K562 (cell line): Measurements from ENCODE around the gene TMEM239. TPM values are rescaled to one million over a fixed set of nuclear protein-coding genes. Genes with fewer than 3 reads are reported as not detected.
A peak's percentile ranks its signal among the peaks of the same experiment; 100 is the strongest.

ENCODE experiments used
- ATAC-seq: fragments of 200-7000 bp; cut with Tn5 transposase; 3 replicates; pipeline ENCODE4 v1.9.1; 2020; ENCODE audit warnings: moderate library complexity
- BruUV-seq: library from RNA; stranded (reverse); fragments of 400-500 nt; replicated peaks from 2 replicates; lab custom pipeline; 2021; lab: Mats Ljungman, UMichigan
- CTCF ChIA-PET: fragments of 300-600 bp; formaldehyde crosslinking; extraction: SDS; loops from one replicate; lab custom pipeline; 2021; ENCODE audit warnings: low intra/inter-chr PET ratio; lab: Yijun Ruan, JAX
- POLR2A ChIA-PET: fragments of 300-600, 350-650 bp; sonication (Branson Sonifier 250); formaldehyde crosslinking; extraction: SDS; loops from one replicate; lab custom pipeline; 2021; ENCODE audit warnings: antibody characterized with exemption, inconsistent platforms; lab: Yijun Ruan, JAX
- DNase-seq, 4 experiments: peaks; one replicate each; pipeline versions ENCODE4 v3.0.0 to v3.0.0-alpha.2; 2011 to 2018; ENCODE audit warnings: low spot score in 3 of 4, mixed read lengths in 3 of 4; ENCODE audit errors: extremely low read depth in 1 of 4
- FAIRE-seq: peaks from 2 replicates; lab custom pipeline; 2011; peaks lifted over from hg19 to GRCh38; lab: Jason Lieb, UNC
- H2AFZ ChIP-seq: 2 replicates; pipeline ENCODE4 v1.6.0; 2011; ENCODE audit warnings: low read depth, low read length, control low read depth, inconsistent platforms
- H3K27ac ChIP-seq: fragments of 200-600 bp; 3 replicates; pipeline ENCODE4 v1.8.0; 2011; ENCODE audit warnings: low read depth, mild to moderate bottlenecking, control low read depth, inconsistent platforms, low read length, moderate library complexity, mixed read lengths; ENCODE audit errors: extremely low read depth
- H3K27me3 ChIP-seq, 2 experiments: fragments of 300-600 bp in 1 of 2; 2 replicates in 1 of 2; 3 replicates in 1 of 2; pipeline versions ENCODE4 v1.6.0 to v1.8.0; 2011; ENCODE audit warnings: inconsistent platforms in 2 of 2, low read length in 2 of 2, mild to moderate bottlenecking in 1 of 2, mixed read lengths in 1 of 2, moderate library complexity in 1 of 2; ENCODE audit not compliant: control insufficient read depth in 2 of 2, insufficient read depth in 2 of 2
- H3K36me3 ChIP-seq: fragments of 300-600 bp; 3 replicates; pipeline ENCODE4 v1.8.0; 2011; ENCODE audit warnings: mild to moderate bottlenecking, low read length, inconsistent platforms; ENCODE audit not compliant: control insufficient read depth, insufficient read depth
- H3K4me1 ChIP-seq, 2 experiments: fragments of 200-600 bp in 1 of 2; replicated peaks in 1 of 2; 2 replicates in 1 of 2; 3 replicates in 1 of 2; pipeline versions ENCODE4 v1.5.1 to v1.8.0; 2011; ENCODE audit warnings: inconsistent platforms in 2 of 2, low read length in 2 of 2, mild to moderate bottlenecking in 1 of 2, mixed read lengths in 1 of 2, moderate library complexity in 1 of 2; ENCODE audit not compliant: control insufficient read depth in 2 of 2, insufficient read depth in 2 of 2
- H3K4me2 ChIP-seq: 2 replicates; pipeline ENCODE4 v1.6.1; 2011; ENCODE audit warnings: low read length, control low read depth, inconsistent platforms, mixed read lengths; ENCODE audit not compliant: insufficient read depth
- H3K4me3 ChIP-seq: fragments of 200-600 bp; sonication (generic), shearing (Covaris generic); 2 replicates; pipeline ENCODE4 v1.5.1; 2016; ENCODE audit warnings: control low read depth, inconsistent platforms
- H3K79me2 ChIP-seq: fragments of 200-600 bp; 3 replicates; pipeline ENCODE4 v1.8.0; 2011; ENCODE audit warnings: low read length, inconsistent platforms; ENCODE audit not compliant: control insufficient read depth, insufficient read depth
- H3K9ac ChIP-seq, 2 experiments: 2 replicates each; pipeline versions ENCODE4 v1.6.0 to v1.6.1; 2011; ENCODE audit warnings: low read depth in 2 of 2, low read length in 2 of 2, control low read depth in 1 of 2, inconsistent platforms in 1 of 2, mild to moderate bottlenecking in 1 of 2, mixed read lengths in 1 of 2; ENCODE audit not compliant: insufficient read depth in 1 of 2
- H3K9me1 ChIP-seq: one replicate; pipeline ENCODE4 v1.6.0; 2011; ENCODE audit warnings: inconsistent platforms, mild to moderate bottlenecking, low read length, moderate library complexity; ENCODE audit not compliant: control insufficient read depth, insufficient read depth
- H3K9me3 ChIP-seq: replicated peaks from 2 replicates; pipeline ENCODE4 v1.5.1; 2011; ENCODE audit warnings: low read depth, low read length, inconsistent platforms; ENCODE audit not compliant: control insufficient read depth, insufficient read depth
- H4K20me1 ChIP-seq: replicated peaks from 2 replicates; pipeline ENCODE4 v1.6.1; 2011; ENCODE audit warnings: low read length, inconsistent platforms, mixed read lengths; ENCODE audit not compliant: control insufficient read depth, insufficient read depth
- POLR3G ChIP-seq: IDR thresholded peaks from 2 replicates; pipeline ENCODE4 v1.6.1; 2011; ENCODE audit not compliant: insufficient read length, insufficient replicate concordance; ENCODE audit errors: extremely low read depth
- TEAD4 ChIP-seq, 2 experiments: sonication (generic) in 1 of 2; formaldehyde crosslinking in 1 of 2; IDR thresholded peaks; 2 replicates each; pipeline versions ENCODE4 v1.6.1 to v1.8.0; 2012 to 2022; ENCODE audit warnings: borderline replicate concordance in 1 of 2, inconsistent platforms in 1 of 2, low read length in 1 of 2, mild to moderate bottlenecking in 1 of 2, missing genetic modification reagents in 1 of 2
- WGBS: fragments of 100-300 bp; shearing (Covaris generic); methylation state at CpG from one replicate; pipeline ENCODE4 v1.1.6; 2016; ENCODE audit warnings: low coverage, mixed read lengths; ENCODE audit not compliant: insufficient coverage; ENCODE audit errors: missing lambda C conversion rate; 5-methylcytosine and 5-hydroxymethylcytosine counted together
- in situ Hi-C: fragments of 300-500 bp; cut with MboI; formaldehyde crosslinking; loops from 4 replicates; pipeline ENCODE4 v1.15.0; 2018; ENCODE audit warnings: inconsistent platforms, mixed read lengths
- intact Hi-C: fragments of 100-400 bp; cut with micrococcal nuclease; formaldehyde crosslinking; loops from 2 replicates; pipeline ENCODE4 v1.14.2; 2022
- polyA plus RNA-seq, 8 experiments: library from polyadenylated mRNA; depleted of rRNA in 4 of 8; stranded (reverse) in 5 of 8; unstranded in 3 of 8; fragments of >200 nt; fragmentation: Nextera tagmentation in 2 of 8; fragmentation: Illumina TruSeq in 1 of 8; extraction: Ambion mirVana in 2 of 8; extraction: Trizol in 1 of 8; gene quantifications; 2 replicates each; pipeline versions ENCODE4 v1.2.1 to v1.2.3, GENCODE V29; 2011 to 2014; ENCODE audit warnings: inconsistent platforms in 1 of 8, missing spikeins in 1 of 8
- total RNA-seq, 7 experiments: library from RNA; depleted of rRNA in 6 of 7; stranded (reverse); fragments of >200 nt in 6 of 7; fragmentation: Illumina TruSeq in 2 of 7; extraction: Trizol in 2 of 7; gene quantifications; 2 replicates each; pipeline versions ENCODE4 v1.2.1 to v1.2.3, GENCODE V29; 2011 to 2021; ENCODE audit warnings: low replicate concordance in 1 of 7
- TF ChIP-seq, protein P1 (sequence below): sonication (generic); formaldehyde crosslinking; IDR thresholded peaks from 2 replicates; pipeline ENCODE4 v1.8.1; 2023; ENCODE audit warnings: mild to moderate bottlenecking, missing genetic modification reagents
- TF ChIP-seq, protein P2 (sequence below), 2 experiments: fragments of 450-650 bp; conservative IDR thresholded peaks; 2 replicates each; pipeline ENCODE4 v1.6.1; 2017; ENCODE audit warnings: mild to moderate bottlenecking in 2 of 2, moderate library complexity in 2 of 2
- TF ChIP-seq, protein P3 (sequence below), 2 experiments: fragments of 250-450 bp in 1 of 2; fragments of 450-650 bp in 1 of 2; sonication (Bioruptor Pico) in 1 of 2; IDR thresholded peaks; 2 replicates each; pipeline versions ENCODE4 v1.6.1 to v1.8.0; 2016 to 2021; ENCODE audit warnings: mild to moderate bottlenecking in 2 of 2, moderate library complexity in 2 of 2, missing compliant biosample characterization in 1 of 2, missing genetic modification characterization in 1 of 2

Gene TMEM239
- total and polyA plus RNA-seq, 9 of the 15 experiments (the other 6 are each of a cell fraction or from before 2014, with no cell fraction given): not detected

DNA sequence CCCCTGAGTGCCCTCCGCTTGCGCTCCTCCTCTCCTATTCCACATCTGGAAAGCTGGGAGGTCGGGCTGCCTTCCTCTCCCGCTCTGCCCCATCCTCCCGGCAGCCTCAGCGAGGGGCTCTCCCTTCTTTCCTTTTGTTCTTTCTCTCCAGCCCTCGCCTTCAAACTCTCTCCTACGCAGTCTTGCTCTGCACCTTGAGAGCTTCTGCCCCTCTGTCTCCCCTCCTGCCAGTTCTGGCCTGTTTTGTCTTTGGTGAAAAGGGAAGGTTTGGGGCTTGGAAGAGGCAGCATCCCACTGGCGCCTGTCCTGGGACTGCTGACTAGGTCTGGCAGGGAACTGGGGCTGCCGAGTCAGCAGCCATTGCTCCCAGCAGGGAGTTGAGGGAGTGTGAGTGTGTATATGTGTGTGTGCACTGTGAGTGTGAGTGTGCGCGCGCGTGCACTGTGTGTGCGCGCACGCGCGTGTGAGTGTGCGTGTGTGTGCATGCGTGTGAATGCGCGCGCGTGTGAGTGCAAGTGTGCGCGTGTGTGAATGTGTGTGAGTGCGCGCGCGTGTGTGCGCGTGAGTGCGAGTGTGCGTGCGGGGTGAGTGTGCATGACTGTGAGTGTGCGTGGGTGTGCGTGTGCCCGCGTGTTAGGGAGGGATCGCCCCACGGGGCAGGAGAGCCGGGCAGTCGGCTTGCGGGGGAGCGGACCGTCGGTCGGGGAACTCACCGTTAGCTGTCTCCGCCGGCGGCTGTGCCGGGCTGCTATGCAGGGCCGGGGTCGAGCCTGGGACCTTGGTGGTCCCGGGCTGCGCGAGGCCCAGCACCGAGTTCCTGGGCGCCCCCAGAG is 16.3 kb upstream of the TMEM239 start (continued):
- TF ChIP-seq POLR3G: no peak
- TF ChIP-seq, protein P1, sequence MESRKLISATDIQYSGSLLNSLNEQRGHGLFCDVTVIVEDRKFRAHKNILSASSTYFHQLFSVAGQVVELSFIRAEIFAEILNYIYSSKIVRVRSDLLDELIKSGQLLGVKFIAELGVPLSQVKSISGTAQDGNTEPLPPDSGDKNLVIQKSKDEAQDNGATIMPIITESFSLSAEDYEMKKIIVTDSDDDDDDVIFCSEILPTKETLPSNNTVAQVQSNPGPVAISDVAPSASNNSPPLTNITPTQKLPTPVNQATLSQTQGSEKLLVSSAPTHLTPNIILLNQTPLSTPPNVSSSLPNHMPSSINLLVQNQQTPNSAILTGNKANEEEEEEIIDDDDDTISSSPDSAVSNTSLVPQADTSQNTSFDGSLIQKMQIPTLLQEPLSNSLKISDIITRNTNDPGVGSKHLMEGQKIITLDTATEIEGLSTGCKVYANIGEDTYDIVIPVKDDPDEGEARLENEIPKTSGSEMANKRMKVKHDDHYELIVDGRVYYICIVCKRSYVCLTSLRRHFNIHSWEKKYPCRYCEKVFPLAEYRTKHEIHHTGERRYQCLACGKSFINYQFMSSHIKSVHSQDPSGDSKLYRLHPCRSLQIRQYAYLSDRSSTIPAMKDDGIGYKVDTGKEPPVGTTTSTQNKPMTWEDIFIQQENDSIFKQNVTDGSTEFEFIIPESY: peak; percentile 82

DNA sequence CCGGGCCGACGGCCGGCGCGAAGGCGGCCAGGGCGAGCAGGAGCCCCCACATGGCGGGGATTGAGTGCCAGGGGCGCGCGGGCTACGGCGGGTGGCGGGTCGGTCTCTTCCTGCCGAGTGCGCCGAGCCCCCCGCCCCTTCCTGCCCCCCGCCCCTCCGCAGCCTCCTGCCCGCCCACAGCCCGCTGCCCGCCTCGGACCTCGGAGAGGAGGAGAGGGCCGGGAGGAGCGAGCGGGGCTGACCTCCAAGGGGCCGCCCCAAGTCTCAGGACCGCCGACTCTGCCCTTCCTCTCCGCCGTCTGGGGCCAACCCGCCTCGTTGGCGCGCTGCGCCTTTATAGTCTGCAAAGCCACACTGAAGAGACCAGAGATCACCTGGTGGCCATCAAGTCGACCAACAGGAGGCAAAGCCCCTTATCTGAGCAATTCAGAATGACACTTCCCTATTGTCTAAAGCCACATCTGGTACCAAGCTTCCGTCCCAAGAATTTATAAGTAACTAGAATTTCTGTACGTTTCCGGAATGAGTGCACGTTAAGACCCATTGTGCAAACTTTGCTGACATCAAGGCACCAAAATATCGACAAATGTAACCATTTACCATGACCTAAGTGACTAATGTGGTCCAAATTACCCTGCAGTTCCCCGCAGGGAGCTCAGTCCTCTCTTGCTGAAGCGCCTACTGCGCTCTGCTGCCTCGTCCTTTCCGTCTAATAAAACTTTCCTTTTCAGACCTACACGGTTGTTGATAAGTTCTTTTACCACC is 15.5 kb upstream of the TMEM239 start, which contains the start of gene CPXM1:
Gene CPXM1 (minus strand): TSS at position 107 of the 765 bp plus-strand sequence. CDS start 55 bp downstream, at position 52.
- H4K20me1 ChIP-seq: peaks cover 7% of the 10 kb centered on the region; the same call in 1 of the 2 replicates
- H3K4me3 ChIP-seq: no peak within 1 kb of the TSS
- no peak within 1 kb of the TSS; a peak in 1 of 4 replicates for H3K9ac ChIP-seq
- H3K9me3 ChIP-seq: no peaks in the 10 kb centered on the region
- no peaks in the 10 kb centered on the region for H3K36me3 ChIP-seq
- no peaks in the 10 kb centered on the region for H3K79me2 ChIP-seq
- in situ Hi-C loops: no loop called here
- BruUV-seq: no TSS peak
- peaks cover 0 to 40% of the 10 kb centered on the region in 2 experiments; a peak in 3 of 5 replicates for H3K27me3 ChIP-seq
- peak within 1 kb of the TSS; percentile 83 for H2AFZ ChIP-seq
- ChIA-PET POLR2A (no interaction called here), CTCF (no interaction called here)
- peak; percentile 88 for FAIRE-seq
- H3K4me1 ChIP-seq: peaks cover 2 to 42% of the 10 kb centered on the region in 2 experiments; a peak in 4 of 5 replicates
- WGBS: 3% methylated on average over 21 of the region's 52 CpGs
- peak; percentile 54 to 74 (median 58) for DNase-seq
- ATAC-seq: peak; percentile 87
- intact Hi-C loops: no loop called here
- H3K9me1 ChIP-seq: no peaks in the 10 kb centered on the region
- no peak within 1 kb of the TSS; the same call in 2 of the 3 replicates for H3K27ac ChIP-seq
- H3K4me2 ChIP-seq: peak within 1 kb of the TSS; percentile 55
- TF ChIP-seq, protein P2, sequence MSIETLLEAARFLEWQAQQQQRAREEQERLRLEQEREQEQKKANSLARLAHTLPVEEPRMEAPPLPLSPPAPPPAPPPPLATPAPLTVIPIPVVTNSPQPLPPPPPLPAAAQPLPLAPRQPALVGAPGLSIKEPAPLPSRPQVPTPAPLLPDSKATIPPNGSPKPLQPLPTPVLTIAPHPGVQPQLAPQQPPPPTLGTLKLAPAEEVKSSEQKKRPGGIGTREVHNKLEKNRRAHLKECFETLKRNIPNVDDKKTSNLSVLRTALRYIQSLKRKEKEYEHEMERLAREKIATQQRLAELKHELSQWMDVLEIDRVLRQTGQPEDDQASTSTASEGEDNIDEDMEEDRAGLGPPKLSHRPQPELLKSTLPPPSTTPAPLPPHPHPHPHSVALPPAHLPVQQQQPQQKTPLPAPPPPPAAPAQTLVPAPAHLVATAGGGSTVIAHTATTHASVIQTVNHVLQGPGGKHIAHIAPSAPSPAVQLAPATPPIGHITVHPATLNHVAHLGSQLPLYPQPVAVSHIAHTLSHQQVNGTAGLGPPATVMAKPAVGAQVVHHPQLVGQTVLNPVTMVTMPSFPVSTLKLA (conservative IDR thresholded peaks at IDR 0.05): 0 out of 4 replicates have a peak, but pooled peaks of 1 of the 2 experiments have one; percentile 30
- TF ChIP-seq TEAD4 (IDR thresholded peaks at IDR 0.05; ENCODE audit: low read length): peak; percentile 94
- no peak for TF ChIP-seq TEAD4 (CRISPR knock-in tag; IDR thresholded peaks at IDR 0.05; ENCODE audit: borderline replicate concordance)
- TF ChIP-seq, protein P3, sequence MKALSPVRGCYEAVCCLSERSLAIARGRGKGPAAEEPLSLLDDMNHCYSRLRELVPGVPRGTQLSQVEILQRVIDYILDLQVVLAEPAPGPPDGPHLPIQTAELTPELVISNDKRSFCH (CRISPR knock-in tag; IDR thresholded peaks at IDR 0.05): no peak
- TF ChIP-seq, protein P3 (tag; IDR thresholded peaks at IDR 0.05): 0 out of 2 replicates have a peak, but pooled peaks have one; percentile 45
